ENCODE data around the gene PAX3.

Gene PAX3

GRCh38 chr2:222269132-222269531 is 29.7 kb downstream of the PAX3 start:
- DNase-seq (ENCODE audit: low spot score), result no peak

GRCh38 chr2:222268311-222268990 is 30.3 kb downstream of the PAX3 start:
- DNase-seq (ENCODE audit: low spot score), result no peak

GRCh38 chr2:222264791-222265320 is 33.9 kb downstream of the PAX3 start:
- no peak for DNase-seq (ENCODE audit: low spot score)

GRCh38 chr2:222261504-222261903 is 37.3 kb downstream of the PAX3 start:
- no peak for DNase-seq (ENCODE audit: low spot score)

- no peak for DNase-seq (ENCODE audit: low spot score)
Measured at GRCh38 chr2:222257645-222258044, 41.2 kb downstream of the PAX3 start.

GRCh38 chr2:222256250-222256649 is 42.5 kb downstream of the PAX3 start:
- no peak for DNase-seq (ENCODE audit: low spot score)

GRCh38 chr2:222255090-222255489 is 43.7 kb downstream of the PAX3 start:
- no peak for DNase-seq (ENCODE audit: low spot score)

GRCh38 chr2:222250313-222250712 is 48.5 kb downstream of the PAX3 start:
- DNase-seq (ENCODE audit: low spot score), result no peak

GRCh38 chr2:222249444-222249843 is 49.4 kb downstream of the PAX3 start:
- no peak for DNase-seq (ENCODE audit: low spot score)

GRCh38 chr2:222248818-222249217 is 50.0 kb downstream of the PAX3 start:
- DNase-seq (ENCODE audit: low spot score), result no peak

- DNase-seq (ENCODE audit: low spot score), result no peak
Measured at GRCh38 chr2:222248256-222248655, 50.5 kb downstream of the PAX3 start.

- no peak for DNase-seq (ENCODE audit: low spot score)
Measured at GRCh38 chr2:222242532-222242931, 56.3 kb downstream of the PAX3 start.

GRCh38 chr2:222241128-222241870 is 57.5 kb downstream of the PAX3 start:
- DNase-seq (ENCODE audit: low spot score), result no peak

- no peak for DNase-seq (ENCODE audit: low spot score)
Measured at GRCh38 chr2:222240676-222241049, 58.1 kb downstream of the PAX3 start.

GRCh38 chr2:222239945-222240675 is 58.7 kb downstream of the PAX3 start:
- DNase-seq (ENCODE audit: low spot score), result no peak

- no peak for DNase-seq (ENCODE audit: low spot score)
Measured at GRCh38 chr2:222239091-222239490, 59.7 kb downstream of the PAX3 start.

- DNase-seq (ENCODE audit: low spot score), result no peak
Measured at GRCh38 chr2:222238072-222238471, 60.7 kb downstream of the PAX3 start.

- no peak for DNase-seq (ENCODE audit: low spot score)
Measured at GRCh38 chr2:222232839-222233238, 66.0 kb downstream of the PAX3 start.

GRCh38 chr2:222232372-222232771 is 66.4 kb downstream of the PAX3 start:
- DNase-seq (ENCODE audit: low spot score), result no peak

- no peak for DNase-seq (ENCODE audit: low spot score)
Measured at GRCh38 chr2:222228054-222228453, 70.7 kb downstream of the PAX3 start.

GRCh38 chr2:222218786-222219185 is 80.0 kb downstream of the PAX3 start:
- DNase-seq (ENCODE audit: low spot score), result no peak

GRCh38 chr2:222217712-222218111 is 81.1 kb downstream of the PAX3 start:
- no peak for DNase-seq (ENCODE audit: low spot score)

- DNase-seq (ENCODE audit: low spot score), result no peak
Measured at GRCh38 chr2:222214885-222215284, 83.9 kb downstream of the PAX3 start.

Data from kidney capillary endothelial cell (primary cell).